Lung (tissue), 12 donors: ENCODE measurements around the gene RPL23. TPM values are rescaled to one million over a fixed set of nuclear protein-coding genes. Genes with fewer than 3 reads are reported as not detected.

Experiments used
- ATAC-seq: fragments of 200-7000 bp; cut with Tn5 transposase; one replicate; pipeline ENCODE4 v1.9.1; 2020; ENCODE audit warnings: moderate number of reproducible peaks; ENCODE audit not compliant: insufficient read depth, low FRiP score
- DNase-seq, 3 donors: peaks; one replicate each; pipeline ENCODE4 v3.0.0-alpha.2; 2013 to 2017
- H3K27ac ChIP-seq, 2 donors: one replicate each; pipeline ENCODE4 v1.5.1; 2013; ENCODE audit warnings: mild to moderate bottlenecking in 2 of 2, moderate library complexity in 2 of 2, control low read depth in 1 of 2, inconsistent platforms in 1 of 2, low read depth in 1 of 2, low read length in 1 of 2
- H3K27me3 ChIP-seq, 3 donors: one replicate each; pipeline ENCODE4 v1.5.1; 2013; ENCODE audit warnings: low read length in 2 of 3; ENCODE audit not compliant: control insufficient read depth in 3 of 3, insufficient read depth in 3 of 3
- H3K36me3 ChIP-seq, 4 donors: one replicate each; pipeline ENCODE4 v1.5.1; 2013; ENCODE audit warnings: low read length in 4 of 4, mild to moderate bottlenecking in 1 of 4, moderate library complexity in 1 of 4; ENCODE audit not compliant: control insufficient read depth in 4 of 4, insufficient read depth in 4 of 4
- H3K4me1 ChIP-seq, 5 donors: one replicate each; pipeline ENCODE4 v1.5.1; 2013; ENCODE audit warnings: low read length in 5 of 5, mild to moderate bottlenecking in 2 of 5, moderate library complexity in 1 of 5; ENCODE audit not compliant: control insufficient read depth in 5 of 5, insufficient read depth in 5 of 5
- H3K4me3 ChIP-seq: one replicate; pipeline ENCODE4 v1.5.1; 2013; ENCODE audit warnings: mild to moderate bottlenecking, control low read depth, moderate library complexity
- H3K9ac ChIP-seq, 2 donors: one replicate each; pipeline ENCODE4 v1.5.1; 2013; ENCODE audit warnings: low read length in 2 of 2, control low read depth in 1 of 2; ENCODE audit not compliant: insufficient read depth in 1 of 2
- H3K9me3 ChIP-seq, 4 donors: one replicate each; pipeline ENCODE4 v1.5.1; 2013; ENCODE audit warnings: low read length in 3 of 4, mild to moderate bottlenecking in 1 of 4, moderate library complexity in 1 of 4; ENCODE audit not compliant: control insufficient read depth in 4 of 4, insufficient read depth in 3 of 4
- CTCF ChIP-seq: IDR thresholded peaks from 2 replicates; pipeline ENCODE4 v1.5.1; 2012; ENCODE audit warnings: mild to moderate bottlenecking; ENCODE audit errors: control extremely low read depth, extremely low read depth
- WGBS, 2 donors: extraction: QIAGEN DNeasy Blood & Tissue Kit; methylation state at CpG; one replicate each; pipeline ENCODE4 v1.1.7; 2013; 5-methylcytosine and 5-hydroxymethylcytosine counted together
- polyA plus RNA-seq, 2 donors: library from polyadenylated mRNA; stranded (reverse); fragments of 200-250 nt; gene quantifications; one replicate each; pipeline ENCODE4 v1.2.1, GENCODE V29; 2013
- total RNA-seq, 2 donors: library from RNA; depleted of rRNA in 1 of 2; stranded (reverse); fragments of >200 nt in 1 of 2; gene quantifications; one replicate each; pipeline ENCODE4 v1.2.1, GENCODE V29; 2014 to 2021
- donor health status: control.
- donor health status: control.
- donor health status: Bipolar disorder and iron deficiency.
- donor health status: healthy.
- donor health status: DM: yes; HTN: yes; CAD: no.

Gene RPL23
- total and polyA plus RNA-seq, 4 donors: 989 to 4,467 (median 1,773) TPM

- H3K9ac ChIP-seq: no peak overlapping the region
- peaks cover 3 to 15% (median 11%) of the 10 kb centered on the region in 4 donors for H3K36me3 ChIP-seq
- H3K9me3 ChIP-seq: no peaks in the 10 kb centered on the region
- WGBS, 2 donors: 62 to 68% methylated on average over 5 of the region's 5 CpGs
- H3K4me1 ChIP-seq: peaks cover 21 to 62% (median 50%) of the 10 kb centered on the region in 5 donors
- no peak overlapping the region for H3K4me3 ChIP-seq
- DNase-seq (peak; percentile 53 to 65 (median 64)), ATAC-seq (no peak)
- no peak for TF ChIP-seq CTCF
- no peaks in the 10 kb centered on the region for H3K27me3 ChIP-seq
- peak overlapping the region in 1 of 2 donors; percentile 59 for H3K27ac ChIP-seq
These were observed 22.1 kb upstream of the RPL23 start for GRCh38 chr17:38875477-38876075.

- Histone ChIP-seq H3K36me3 (peaks cover 3 to 12% (median 8%) of the 10 kb centered on the region in 4 donors), H3K9ac (peak overlapping the region in 1 of 2 donors; percentile 42), H3K4me3 (no peak overlapping the region), H3K27ac (peak overlapping the region in 1 of 2 donors; percentile 59), H3K27me3 (no peaks in the 10 kb centered on the region), H3K9me3 (no peaks in the 10 kb centered on the region), H3K4me1 (peaks cover 13 to 54% (median 43%) of the 10 kb centered on the region in 5 donors)
- DNase-seq (peak; percentile 45 to 72 (median 47)), ATAC-seq (no peak)
- TF ChIP-seq CTCF: no peak
- 47 to 61% methylated on average over 10 of the region's 10 CpGs for WGBS, 2 donors
These were observed 21.2 kb upstream of the RPL23 start for GRCh38 chr17:38874505-38875400.

GRCh38 chr17:38873640-38874380, 20.3 kb upstream of the RPL23 start:
- H3K36me3 ChIP-seq: peaks cover 3 to 12% (median 8%) of the 10 kb centered on the region in 4 donors
- DNase-seq (no peak), ATAC-seq (no peak)
- H3K4me1 ChIP-seq: peaks cover 13 to 50% (median 43%) of the 10 kb centered on the region in 5 donors
- H3K27me3 ChIP-seq: no peaks in the 10 kb centered on the region
- WGBS, 2 donors: 51 to 71% methylated on average over 9 of the region's 9 CpGs
- no peaks in the 10 kb centered on the region for H3K9me3 ChIP-seq
- H3K4me3 ChIP-seq: no peak overlapping the region
- peak overlapping the region in 1 of 2 donors; percentile 2 for H3K27ac ChIP-seq
- peak overlapping the region in 1 of 2 donors; percentile 51 for H3K9ac ChIP-seq
- TF ChIP-seq CTCF: no peak
